ENCODE measurements around the gene DUSP21. TPM values are rescaled to one million over a fixed set of nuclear protein-coding genes. Genes with fewer than 3 reads are reported as not detected.
"Not testable (repeated sequence)": the region's sequence is repeated elsewhere in the genome, so short reads cannot be mapped to it uniquely, and the experiment has no call there.

The DUSP21 gene
- not detected for polyA plus RNA-seq (ENCODE audit: insufficient read length in 4 of 4)

DNA sequence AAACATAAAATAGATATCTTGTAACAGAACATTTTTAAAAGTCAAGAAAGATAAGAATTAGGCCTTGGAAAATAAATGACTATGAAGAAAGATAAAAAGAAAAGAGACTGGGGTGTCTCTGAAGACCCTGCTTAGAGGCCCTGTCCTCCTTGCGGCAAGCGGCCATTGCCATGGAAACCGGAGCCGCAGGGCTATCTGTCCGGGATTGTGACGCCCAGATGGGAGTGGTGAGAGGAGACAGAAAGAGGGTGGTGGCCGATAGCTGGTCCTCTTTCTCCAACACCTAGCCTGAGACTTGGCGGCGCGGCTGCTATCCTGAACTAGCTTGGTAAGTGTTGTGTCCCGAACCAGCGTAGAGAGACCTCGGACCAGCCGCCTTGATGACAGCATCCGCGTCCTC, at the start of gene DUSP21:
Gene DUSP21, plus strand, starts transcription at position 269 of the 400 bp plus-strand sequence. Its CDS starts 112 bp downstream, at position 381.
- DNase-seq (ENCODE audit: low read depth in 4 of 4, low spot score in 3 of 4): no peak

DNA sequence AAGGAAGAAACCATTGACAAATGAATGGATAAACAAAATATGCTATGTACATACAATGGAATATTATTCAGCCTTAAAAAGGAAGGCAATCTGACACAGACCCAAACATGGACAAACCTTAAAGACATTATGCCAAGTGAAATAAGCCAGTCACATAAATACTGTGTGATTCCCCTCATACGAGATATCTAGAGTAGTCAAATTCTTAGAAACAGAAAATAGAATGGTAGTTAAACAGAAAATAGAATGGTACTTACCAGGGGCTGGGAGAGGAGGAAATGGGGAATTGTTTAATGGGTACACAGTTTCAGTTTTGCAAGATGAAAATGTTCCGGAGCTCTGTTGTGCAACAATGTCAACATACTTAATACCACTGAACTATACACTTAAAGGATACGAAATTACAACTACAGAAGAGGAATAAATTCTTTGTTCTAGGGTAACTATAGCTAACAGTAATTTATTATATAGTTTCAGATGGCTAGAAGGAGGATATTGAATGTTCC, 47.8 kb upstream of the DUSP21 start:
- DNase-seq (ENCODE audit: low read depth in 4 of 4, low spot score in 3 of 4): no peak

DNA sequence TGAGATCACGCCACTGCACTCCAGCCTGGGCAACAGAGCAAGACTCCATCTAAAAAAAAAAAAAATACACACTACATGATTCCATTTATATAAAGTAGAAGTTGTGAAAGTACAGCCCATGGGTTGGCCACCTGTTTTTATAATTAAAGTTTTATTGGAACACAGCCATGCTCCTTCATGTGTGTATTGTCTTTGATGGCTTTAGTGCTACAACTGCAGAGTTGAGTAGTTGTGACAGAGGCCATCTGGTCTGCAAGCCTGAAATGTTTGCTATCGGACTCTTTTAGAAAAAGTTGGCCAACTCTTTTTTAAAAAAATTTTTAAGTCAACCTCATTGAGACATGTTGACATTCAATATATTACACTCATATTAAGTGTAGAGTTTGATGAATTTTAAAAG, 41.2 kb upstream of the DUSP21 start:
- DNase-seq (ENCODE audit: low read depth in 4 of 4, low spot score in 3 of 4): no peak

DNA sequence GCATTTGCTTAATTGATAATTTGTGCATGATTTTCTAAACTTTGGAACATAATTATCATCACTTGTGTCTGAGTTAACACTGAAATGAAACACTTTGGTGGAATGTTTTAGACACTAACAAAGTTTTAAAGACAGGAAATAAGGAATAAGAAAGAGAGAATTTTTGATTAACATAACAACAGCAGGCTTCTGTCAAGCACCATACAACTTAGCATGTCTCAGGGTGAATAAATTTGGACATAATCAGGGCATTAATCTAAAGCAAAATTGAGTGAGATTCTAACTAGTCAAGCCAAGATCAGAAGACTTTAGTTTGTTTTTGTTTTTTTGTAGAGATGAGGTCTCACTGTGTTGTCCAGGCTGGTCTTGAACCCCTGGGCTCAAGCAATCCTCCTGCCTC, 28.1 kb upstream of the DUSP21 start:
- no peak for DNase-seq (ENCODE audit: low read depth in 4 of 4, low spot score in 3 of 4)

DNA sequence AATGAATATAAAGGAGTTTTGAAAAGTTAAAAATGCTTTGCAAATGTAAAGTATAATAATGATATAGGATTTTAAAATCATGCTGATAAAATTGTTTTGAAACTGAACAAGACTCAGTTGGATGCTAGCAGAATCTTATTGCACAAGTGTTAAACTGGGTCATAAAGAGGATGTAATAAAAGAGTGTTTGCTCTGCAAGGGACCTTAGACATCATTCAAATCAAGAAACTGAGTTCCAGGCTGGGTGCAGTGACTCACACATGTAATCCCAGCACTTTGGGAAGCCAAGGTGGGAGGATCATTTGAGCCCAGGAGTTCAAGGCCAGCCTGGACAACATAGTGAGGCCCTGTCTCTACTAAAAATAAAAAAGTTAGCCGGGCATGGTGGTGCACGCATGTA, 27.5 kb upstream of the DUSP21 start:
- DNase-seq (ENCODE audit: low read depth in 4 of 4, low spot score in 3 of 4): no peak

DNA sequence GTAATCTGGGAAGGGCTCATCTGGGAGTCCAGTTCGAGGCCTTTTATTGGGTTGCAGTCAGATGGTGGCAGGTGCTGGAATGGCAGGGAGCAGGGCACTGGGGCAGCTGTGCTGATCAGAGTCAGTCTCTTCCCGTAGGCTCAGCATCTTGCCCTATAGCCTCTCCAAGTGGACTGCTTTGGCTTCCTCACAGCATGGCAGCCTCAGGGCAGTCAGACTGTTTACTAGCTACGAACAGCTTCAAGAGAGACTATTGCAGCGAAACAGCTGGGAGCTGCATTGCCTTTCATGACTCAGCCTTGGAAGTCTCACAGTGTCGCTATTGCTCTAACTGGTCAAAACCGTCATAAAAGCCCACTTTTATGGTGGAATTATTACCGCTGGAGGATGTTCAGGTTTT, 26.8 kb upstream of the DUSP21 start:
- no peak for DNase-seq (ENCODE audit: low read depth in 4 of 4, low spot score in 3 of 4)

DNA sequence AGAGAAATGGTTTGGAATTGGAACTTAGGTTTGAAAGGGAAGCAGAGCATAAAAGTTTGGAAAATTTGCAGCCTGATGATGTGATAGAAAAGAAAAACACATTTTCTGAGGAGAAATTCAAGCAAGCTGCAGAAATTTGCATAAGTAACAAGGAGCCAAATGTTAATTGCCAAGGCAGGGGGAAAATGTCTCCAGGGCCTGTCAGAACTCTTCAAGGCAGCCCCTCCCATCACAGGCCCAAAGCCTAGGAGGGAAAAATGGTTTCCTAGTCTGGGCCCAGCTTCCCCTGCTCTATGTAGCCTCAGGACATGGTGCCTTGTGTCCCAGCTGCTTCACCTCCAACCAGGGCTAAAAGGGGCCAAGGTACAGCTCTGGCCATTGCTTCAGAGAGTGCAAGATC, 21.2 kb upstream of the DUSP21 start:
- DNase-seq (ENCODE audit: low read depth in 4 of 4, low spot score in 3 of 4): no peak

DNA sequence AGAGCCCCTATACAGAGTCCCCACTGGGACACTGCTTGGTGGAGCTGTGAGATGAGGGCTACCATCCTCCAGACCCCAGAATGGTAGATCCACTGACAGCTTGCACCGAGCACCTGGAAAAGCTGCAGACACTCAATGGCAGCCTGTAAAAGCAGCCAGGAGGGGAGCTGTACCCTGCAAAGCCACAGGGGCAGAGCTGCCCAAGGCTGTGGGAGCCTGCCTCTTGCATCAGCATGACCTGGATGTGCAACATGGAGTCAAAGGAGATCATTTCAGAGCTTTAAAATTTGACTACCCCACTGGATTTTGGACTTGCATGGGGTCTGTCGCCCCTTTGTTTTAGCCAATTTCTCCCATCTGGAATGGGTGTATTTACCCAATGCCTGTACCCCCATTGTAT, 20.6 kb upstream of the DUSP21 start:
- not testable (repeated sequence) for DNase-seq (ENCODE audit: low read depth in 4 of 4, low spot score in 3 of 4)

DNA sequence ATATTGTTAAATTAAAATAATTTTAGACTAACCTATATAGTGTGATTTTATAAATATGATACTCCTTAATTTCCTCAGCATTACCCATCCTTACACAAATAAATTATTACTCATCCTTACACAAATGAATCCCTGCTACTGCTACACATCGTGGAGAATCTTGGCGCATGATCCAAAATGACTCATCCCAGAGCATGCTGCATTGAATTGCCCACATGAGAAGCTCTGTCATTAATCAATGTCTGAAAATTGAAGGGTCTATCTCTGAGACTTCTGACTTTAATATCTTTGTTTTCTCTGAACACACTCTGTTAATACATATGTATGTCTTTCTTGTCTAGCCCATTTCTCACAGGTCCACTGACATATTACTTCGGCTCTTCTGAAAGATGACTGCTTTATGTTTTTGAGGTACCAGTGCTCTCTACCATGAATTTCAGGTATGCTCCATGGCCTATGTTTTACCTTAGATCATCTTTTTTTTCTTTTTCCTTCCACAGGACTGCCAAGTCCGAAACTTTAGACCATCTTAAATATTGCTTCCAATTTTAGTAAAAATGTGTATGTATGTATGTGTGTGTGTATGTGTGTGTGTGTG, 15.7 kb upstream of the DUSP21 start:
- no peak for DNase-seq (ENCODE audit: low read depth in 4 of 4, low spot score in 3 of 4)

DNA sequence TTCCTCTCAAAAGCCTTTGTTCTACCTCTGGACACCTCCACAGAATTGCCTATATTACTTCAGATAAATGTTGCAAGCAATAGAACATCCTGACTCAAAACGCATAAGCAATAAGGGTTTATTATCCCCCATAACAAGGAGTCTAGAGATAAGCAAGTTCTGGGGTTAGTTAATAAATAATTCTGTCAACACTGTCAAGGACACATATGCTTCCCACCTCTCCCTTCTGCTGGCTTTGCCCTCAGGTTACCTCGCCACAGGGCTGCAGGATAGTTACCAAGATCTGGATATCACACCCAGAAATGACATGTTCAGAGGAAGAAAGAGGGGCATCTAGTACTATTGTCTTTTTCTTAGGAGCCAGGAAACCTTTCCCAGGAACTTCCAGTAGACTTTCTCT, 14.0 kb upstream of the DUSP21 start:
- no peak for DNase-seq (ENCODE audit: low read depth in 4 of 4, low spot score in 3 of 4)

DNA sequence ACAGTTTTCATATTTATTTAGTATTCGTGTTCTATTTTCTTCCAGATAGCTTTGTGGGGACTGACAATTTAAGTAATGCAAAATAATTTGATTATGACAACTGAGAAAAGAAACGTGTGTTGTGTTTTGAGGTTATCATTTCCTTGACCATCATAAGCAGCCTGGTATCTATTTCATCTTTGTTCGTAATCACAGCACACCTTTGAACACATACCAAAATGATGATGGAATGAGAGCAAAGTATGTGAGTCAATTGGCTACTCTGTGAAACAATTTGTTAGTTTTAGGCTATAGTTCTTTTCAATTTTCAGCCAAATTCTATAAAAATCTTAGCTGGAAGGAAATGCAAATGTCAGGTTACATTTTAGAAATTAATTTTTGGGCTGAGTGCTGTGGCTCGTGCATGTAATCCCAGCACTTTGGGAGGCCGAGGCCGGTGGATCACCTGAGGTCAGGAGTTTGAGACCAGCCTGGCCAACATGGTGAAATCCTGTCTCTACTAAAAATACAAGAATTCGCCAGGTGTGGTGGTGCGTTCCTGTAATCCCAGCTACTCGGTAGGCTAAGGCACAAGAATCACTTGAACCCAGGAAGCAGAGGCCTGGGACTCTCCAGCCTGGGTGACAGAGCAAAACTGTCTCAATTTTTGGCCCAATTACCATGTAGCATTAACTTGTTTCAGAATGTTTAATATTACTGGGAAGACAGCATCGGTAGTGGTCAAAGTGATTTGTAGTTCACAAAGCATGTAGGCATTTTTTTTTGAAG, 1.1 kb upstream of the DUSP21 start:
- DNase-seq (ENCODE audit: low read depth in 4 of 4, low spot score in 3 of 4): no peak

DNA sequence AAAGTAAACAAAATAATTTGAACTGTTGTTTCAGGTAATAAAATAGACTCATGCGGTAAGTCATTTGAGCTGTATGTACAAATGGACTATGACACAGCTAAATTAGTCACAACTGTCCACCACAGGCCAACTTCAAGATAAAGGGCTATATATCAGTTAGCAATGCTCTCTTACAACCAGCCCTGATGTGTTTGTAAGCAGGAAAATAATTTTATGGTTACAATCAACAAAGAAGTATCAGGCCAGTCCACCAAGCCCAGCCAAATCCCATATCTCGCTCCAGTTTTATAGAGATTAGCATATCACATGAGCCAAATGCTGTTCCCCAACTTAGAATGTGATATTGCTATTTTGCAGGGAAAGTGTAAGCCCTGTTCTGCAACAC, 511 bp upstream of the DUSP21 start:
- DNase-seq (ENCODE audit: low read depth in 4 of 4, low spot score in 3 of 4): no peak

DNA sequence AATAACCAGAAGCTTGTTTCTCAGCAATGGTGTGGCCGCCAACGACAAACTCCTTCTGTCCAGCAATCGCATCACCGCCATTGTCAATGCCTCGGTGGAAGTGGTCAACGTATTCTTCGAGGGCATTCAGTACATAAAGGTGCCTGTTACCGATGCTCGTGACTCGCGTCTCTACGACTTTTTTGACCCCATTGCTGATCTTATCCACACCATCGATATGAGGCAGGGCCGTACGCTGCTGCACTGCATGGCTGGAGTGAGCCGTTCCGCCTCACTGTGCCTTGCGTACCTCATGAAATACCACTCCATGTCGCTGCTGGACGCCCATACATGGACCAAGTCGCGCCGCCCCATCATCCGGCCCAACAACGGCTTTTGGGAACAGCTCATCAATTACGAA, 383 bp downstream of the DUSP21 start:
- DNase-seq (ENCODE audit: low read depth in 4 of 4, low spot score in 3 of 4): no peak

DNA sequence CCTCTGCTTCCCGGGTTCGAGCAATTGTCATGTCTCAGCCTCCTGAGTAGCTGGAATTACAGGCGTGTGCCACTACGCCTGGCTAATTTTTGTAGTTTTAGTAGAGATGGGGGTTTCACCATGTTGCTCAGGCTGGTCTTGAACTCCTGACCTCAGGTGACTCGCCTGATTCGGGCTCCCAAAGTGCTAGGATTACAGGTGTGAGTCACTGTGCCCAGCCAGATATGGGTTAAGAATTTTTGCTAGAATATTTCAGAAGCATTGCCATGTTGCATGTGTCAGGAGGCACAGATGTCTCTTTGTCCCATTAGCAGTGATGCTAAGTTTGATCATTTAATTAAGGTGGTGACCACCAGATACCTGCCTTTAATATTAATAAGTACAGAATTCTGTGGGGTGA, 7.1 kb downstream of the DUSP21 start:
- DNase-seq (ENCODE audit: low read depth in 4 of 4, low spot score in 3 of 4): not testable (repeated sequence)

DNA sequence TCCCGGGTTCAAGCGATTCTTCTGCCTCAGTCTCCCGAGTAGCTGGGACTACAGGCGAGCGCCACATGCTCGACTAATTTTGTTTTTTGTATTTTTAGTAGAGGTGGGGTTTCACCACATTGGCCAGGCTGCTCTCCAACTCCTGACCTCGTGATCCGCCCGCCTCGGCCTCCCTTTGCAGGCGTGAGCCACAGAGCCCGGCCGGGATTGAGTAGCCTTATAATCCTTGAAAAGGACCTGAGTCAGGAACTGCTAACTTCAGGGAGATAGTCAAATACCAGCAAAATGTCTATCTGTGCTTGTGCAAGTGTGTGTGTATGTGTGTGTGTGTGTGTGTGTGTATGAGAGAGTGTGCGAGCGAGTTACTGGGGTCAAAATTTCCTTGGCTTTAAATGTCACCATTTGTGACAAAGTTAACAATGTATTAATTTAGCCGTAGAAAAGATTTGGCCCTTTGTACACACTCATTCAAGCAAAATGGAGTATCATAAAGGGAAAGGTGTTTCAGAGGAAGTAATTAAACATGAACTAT, 27.4 kb downstream of the DUSP21 start:
- DNase-seq (ENCODE audit: low read depth in 4 of 4, low spot score in 3 of 4): no peak

DNA sequence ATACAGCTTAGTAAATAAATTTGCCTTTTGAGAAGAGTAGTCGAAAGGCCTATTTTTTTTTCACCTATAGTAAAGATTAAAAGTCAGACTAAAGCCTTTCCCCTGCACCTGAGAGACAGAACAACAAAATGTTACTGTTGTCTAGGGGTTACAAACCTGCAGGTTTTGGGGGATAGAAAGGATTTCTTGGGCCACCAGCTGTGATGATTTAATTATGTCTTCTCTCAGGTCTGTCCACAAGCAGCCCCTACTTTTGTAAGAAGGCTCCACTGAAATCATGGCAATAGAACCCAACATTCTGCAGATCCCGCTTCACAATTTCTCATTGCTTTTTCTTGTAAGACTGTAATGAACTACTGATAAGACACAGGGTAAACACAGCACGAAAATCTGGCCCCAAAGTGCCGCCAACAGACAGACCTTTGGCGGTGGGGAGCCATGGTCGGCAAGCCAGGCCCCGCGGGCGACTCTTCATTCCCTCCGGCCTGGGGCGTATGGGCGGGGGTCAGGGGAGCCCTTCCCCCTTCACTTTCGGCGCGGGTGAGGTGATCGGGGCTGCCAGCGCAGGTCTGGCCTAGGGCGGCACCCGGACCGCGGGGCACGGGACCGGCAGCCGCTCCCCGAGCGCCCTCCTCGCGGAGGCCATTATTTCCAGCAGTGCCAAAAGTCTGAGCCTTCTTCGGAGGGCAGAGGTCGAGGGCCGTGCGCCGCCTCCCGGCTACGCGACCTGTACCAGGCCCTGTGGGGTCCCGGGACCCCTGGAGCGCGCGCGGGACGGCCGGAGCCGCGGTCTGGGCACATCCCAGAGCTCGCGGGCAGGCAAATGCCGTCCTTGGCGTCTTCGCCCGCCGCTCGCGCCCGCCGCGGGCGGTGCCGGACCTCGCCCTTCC, 28.4 kb downstream of the DUSP21 start:
- DNase-seq (ENCODE audit: low read depth in 4 of 4, low spot score in 3 of 4): peak in 1 of 4 donors; percentile 32

DNA sequence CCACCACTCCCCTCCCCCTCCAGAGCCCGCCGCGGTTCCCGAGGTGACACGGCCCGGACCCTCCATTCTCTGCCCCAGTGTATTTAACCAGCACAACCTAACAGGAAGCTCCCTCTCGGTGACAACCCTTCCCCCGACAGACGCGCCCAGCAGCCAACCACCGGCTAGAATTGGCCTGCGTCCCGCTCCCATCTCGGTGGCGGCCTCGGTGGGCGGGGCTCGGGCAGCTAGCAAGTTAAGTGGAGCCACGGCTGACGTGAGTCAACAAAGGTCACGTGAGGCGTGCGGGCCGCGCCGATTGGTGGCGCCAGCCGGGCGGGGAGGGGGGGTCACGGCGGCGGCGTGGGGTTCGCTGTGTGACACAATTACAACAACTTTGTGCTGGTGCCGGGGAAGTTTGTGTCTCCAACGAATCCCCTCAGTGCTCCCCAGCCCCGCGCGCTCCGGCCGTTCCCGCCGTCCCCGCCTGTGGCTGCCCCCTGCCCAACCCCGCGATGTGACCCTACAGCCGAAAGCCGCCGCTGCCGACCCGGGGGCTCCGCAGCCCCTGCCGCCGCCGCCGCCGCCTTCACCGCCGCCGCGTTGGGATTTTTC, 29.1 kb downstream of the DUSP21 start, which contains the start of gene KDM6A:
Gene KDM6A, plus strand, starts transcription at position 368 of the 594 bp plus-strand sequence. CDS start 364 bp downstream, outside the sequence.
- peak; percentile 81 to 87 (median 86) for DNase-seq (ENCODE audit: low read depth in 4 of 4, low spot score in 3 of 4)

DNA sequence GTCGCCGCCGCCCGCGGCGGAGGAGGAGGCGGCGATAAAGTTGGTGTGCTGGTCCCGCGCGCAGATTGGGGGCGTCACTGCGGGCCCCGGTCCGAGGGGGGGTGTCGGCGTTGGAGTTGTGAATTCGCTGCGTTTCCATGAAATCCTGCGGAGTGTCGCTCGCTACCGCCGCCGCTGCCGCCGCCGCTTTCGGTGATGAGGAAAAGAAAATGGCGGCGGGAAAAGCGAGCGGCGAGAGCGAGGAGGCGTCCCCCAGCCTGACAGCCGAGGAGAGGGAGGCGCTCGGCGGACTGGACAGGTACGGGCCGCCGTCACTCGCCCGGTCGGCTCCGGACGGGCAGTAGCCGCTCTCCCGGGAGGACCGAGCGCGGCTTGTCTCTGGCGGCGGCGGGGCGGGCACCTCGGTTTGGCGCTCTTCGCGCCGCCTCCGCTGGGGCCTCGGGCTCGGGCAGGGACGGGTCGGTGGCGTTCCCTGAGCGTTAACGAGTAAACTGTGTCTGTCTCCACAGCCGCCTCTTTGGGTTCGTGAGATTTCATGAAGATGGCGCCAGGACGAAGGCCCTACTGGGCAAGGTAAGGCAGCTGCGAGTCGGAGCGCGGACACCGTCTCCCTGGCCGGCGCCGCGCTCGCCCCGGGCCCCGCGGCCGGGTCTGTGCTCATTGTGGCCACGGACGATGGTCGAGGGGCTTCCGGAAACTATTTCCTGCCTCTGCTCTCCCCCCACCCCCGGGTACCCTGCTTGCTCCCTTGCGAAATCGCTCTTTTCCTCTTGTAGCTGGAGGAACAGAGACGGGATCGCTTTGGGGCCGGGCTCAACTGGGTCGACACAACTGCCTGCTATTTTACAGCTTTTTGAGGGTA, 29.8 kb downstream of the DUSP21 start:
- DNase-seq (ENCODE audit: low read depth in 4 of 4, low spot score in 3 of 4): peak in 1 of 4 donors; percentile 12

DNA sequence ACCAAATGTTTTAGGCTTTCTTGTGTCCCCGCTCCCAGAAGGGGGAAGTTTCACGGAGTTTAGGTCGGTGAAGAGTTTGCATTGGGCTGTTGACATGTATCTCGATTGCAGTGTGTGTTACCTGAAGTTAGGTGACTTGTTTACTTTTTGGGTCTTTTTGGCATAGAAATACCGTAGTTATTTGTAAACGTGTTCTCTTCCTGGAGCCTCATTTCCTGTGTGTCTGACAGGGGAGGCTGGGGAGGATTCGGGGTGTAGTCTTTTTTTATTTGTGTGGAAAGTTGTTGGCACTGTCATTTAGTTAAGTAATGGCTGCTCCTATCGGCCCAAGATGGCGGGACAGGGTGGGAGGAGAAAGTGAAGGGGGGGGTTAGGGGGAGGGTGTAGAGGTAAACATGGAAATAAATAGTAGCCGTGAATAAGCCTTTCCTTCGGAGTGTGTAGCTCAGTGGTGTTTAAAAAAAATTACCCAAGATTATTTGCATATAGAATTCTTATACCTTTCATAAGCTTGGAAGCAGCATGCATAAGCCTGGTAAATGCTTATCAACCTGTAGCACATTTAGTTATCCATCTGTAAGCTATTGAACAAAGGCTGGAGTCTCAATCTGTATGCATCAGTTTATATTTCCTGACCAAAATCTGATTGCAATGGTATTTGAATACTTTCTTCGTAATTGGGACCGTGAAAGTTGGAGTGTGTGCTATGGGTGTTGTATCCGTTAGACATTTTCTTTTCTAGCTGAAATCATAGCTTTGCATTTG, 30.8 kb downstream of the DUSP21 start:
- DNase-seq (ENCODE audit: low read depth in 4 of 4, low spot score in 3 of 4): peak in 1 of 4 donors; percentile 10
